Choroid plexus epithelial cell (primary cell): ENCODE data around the gene DDX39A.
A peak's percentile ranks its signal among the peaks of the same experiment; 100 is the strongest.
"Not testable (repeated sequence)": the region's sequence is repeated elsewhere in the genome, so short reads cannot be mapped to it uniquely, and the experiment has no call there.

Experiments used
- DNase-seq: peaks from one replicate; pipeline ENCODE4 v3.0.0-alpha.2; 2010; ENCODE audit warnings: low read depth
- H3K4me3 ChIP-seq: 2 replicates; pipeline ENCODE4 v1.5.1; 2011; ENCODE audit warnings: low read depth, mild to moderate bottlenecking, control low read depth, low read length, moderate library complexity
- TF ChIP-seq, protein P1 (sequence below): conservative IDR thresholded peaks from 2 replicates; pipeline ENCODE4 v1.5.1; 2011; ENCODE audit warnings: low read depth, mild to moderate bottlenecking, control low read depth, inconsistent platforms, low read length, moderate library complexity

DDX39A gene

DNA sequence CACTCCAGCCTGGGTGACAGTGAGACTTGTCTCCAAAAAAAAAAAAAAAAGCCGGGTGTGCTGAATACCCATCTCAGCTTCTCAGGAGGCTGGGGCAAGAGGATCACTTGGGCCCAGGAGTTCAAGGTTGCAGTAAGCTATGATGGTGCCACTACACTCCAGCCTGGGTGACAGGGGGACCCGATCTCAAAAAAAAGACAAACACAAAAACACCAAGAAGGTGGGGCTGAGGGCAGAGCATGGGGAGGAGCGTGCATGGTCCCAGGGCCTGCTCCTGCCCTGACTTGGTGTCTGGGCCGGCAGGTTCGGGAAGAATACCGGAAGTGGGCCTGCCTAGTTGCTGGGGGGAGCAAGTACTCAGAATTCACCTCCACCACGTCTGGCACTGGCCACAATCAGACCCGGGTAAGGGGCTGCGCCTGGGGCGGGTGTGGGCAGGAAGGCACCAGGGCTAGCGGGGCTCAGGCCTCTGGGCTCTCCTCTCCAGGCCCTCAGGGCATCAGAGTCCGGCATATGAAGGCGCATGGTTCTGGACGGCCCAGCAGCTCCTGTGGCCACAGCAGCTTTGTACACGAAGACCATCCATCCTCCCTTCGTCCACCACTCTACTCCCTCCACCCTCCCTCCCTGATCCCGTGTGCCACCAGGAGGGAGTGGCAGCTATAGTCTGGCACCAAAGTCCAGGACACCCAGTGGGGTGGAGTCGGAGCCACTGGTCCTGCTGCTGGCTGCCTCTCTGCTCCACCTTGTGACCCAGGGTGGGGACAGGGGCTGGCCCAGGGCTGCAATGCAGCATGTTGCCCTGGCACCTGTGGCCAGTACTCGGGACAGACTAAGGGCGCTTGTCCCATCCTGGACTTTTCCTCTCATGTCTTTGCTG, 11.3 kb downstream of the DDX39A start:
- no peak overlapping the region for H3K4me3 ChIP-seq
- DNase-seq = no peak
- TF ChIP-seq, protein P1, sequence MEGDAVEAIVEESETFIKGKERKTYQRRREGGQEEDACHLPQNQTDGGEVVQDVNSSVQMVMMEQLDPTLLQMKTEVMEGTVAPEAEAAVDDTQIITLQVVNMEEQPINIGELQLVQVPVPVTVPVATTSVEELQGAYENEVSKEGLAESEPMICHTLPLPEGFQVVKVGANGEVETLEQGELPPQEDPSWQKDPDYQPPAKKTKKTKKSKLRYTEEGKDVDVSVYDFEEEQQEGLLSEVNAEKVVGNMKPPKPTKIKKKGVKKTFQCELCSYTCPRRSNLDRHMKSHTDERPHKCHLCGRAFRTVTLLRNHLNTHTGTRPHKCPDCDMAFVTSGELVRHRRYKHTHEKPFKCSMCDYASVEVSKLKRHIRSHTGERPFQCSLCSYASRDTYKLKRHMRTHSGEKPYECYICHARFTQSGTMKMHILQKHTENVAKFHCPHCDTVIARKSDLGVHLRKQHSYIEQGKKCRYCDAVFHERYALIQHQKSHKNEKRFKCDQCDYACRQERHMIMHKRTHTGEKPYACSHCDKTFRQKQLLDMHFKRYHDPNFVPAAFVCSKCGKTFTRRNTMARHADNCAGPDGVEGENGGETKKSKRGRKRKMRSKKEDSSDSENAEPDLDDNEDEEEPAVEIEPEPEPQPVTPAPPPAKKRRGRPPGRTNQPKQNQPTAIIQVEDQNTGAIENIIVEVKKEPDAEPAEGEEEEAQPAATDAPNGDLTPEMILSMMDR = no peak

DNA sequence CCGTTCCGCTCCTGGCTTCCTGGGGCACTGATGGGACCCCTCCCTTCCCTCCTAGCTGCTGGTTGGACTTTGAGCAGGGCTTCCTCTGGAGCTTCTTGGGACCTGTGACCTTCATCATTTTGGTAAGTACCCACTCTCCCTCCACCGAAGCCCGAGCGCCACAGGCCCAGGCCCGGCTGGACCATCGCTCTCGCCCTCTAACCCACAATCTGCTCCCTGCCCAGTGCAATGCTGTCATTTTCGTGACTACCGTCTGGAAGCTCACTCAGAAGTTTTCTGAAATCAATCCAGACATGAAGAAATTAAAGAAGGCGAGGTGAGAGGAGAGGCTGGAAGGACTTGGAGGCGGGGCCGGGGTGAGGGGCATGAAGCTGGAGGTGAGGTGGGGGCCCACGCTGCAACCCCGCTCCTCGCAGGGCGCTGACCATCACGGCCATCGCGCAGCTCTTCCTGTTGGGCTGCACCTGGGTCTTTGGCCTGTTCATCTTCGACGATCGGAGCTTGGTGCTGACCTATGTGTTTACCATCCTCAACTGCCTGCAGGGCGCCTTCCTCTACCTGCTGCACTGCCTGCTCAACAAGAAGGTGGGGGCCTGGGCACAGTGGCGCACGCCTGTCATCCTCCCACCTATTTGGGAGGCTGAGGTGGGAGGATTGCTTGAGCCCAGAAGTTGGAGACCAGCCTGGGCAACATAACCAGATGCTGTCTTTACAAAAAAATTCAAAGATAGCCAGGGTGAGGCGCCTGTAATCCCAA, 12.3 kb downstream of the DDX39A start:
- H3K4me3 ChIP-seq = no peak overlapping the region
- TF ChIP-seq, protein P1 = no peak
- DNase-seq = no peak

DNA sequence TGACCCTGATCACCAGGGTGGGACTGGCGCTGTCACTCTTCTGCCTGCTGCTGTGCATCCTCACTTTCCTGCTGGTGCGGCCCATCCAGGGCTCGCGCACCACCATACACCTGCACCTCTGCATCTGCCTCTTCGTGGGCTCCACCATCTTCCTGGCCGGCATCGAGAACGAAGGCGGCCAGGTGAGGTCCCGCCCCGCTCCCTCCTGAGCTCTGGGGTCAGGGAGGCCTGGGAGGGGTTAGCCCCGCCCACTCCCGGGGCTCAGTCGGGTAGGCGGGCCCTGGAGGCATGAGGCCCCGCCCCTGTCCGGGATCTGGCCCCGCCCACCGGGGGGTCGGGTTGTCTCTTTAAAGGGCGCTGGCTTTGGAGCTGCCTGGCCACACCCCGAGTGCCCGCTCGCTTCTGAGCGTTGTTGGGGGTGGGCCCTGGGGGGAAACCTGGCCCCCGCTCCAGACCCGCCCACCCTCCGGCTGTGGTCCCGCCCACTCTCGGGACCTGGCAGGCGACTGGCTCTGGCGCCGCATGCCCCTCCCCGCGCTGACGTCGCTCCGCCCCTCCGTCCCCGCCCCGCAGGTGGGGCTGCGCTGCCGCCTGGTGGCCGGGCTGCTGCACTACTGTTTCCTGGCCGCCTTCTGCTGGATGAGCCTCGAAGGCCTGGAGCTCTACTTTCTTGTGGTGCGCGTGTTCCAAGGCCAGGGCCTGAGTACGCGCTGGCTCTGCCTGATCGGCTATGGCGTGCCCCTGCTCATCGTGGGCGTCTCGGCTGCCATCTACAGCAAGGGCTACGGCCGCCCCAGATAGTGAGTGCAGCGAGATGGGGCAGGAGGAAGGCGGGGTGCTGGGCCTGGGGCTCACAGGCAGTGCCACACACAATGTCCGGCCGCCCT, 13.1 kb downstream of the DDX39A start:
- peak overlapping the region; percentile 41 for H3K4me3 ChIP-seq
- peak; percentile 96 for DNase-seq
- TF ChIP-seq, protein P1 = peak; percentile 76

DNA sequence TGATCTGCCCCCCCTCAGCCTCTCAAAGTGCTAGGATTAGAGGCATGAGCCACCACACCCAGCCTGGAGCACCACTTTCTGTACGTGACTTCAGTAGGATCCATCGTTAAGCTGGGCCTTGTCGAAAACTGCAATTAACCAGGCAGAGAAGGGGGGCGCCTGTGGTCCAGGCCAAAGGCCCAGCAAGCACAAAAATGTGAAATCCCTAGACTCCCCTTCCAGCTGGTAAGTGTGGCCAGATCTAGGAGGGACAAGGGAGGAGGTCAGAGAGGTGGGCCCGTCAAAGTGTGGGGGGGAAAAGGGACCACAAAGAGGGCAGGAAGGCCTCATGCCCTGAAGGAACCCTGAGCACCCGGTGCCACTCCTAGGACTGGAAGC, 13.8 kb downstream of the DDX39A start:
- TF ChIP-seq, protein P1 = no peak
- DNase-seq = no peak
- no peak overlapping the region for H3K4me3 ChIP-seq

DNA sequence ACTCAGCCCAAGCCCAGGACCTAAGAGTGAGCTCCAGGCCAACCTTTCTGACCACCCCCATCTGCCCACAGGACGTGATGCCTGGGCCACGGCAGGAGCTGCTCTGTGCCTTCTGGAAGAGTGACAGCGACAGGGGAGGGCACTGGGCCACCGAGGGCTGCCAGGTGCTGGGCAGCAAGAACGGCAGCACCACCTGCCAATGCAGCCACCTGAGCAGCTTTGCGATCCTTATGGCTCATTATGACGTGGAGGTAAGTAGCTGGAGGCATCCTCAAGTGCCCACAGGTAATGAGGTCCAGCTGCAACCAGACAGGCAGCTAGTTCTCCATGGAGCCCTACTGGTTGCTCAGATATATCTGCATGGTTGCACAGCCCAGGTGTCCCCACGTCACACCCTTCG, 14.8 kb downstream of the DDX39A start:
- H3K4me3 ChIP-seq = no peak overlapping the region
- TF ChIP-seq, protein P1 = no peak
- DNase-seq = no peak

DNA sequence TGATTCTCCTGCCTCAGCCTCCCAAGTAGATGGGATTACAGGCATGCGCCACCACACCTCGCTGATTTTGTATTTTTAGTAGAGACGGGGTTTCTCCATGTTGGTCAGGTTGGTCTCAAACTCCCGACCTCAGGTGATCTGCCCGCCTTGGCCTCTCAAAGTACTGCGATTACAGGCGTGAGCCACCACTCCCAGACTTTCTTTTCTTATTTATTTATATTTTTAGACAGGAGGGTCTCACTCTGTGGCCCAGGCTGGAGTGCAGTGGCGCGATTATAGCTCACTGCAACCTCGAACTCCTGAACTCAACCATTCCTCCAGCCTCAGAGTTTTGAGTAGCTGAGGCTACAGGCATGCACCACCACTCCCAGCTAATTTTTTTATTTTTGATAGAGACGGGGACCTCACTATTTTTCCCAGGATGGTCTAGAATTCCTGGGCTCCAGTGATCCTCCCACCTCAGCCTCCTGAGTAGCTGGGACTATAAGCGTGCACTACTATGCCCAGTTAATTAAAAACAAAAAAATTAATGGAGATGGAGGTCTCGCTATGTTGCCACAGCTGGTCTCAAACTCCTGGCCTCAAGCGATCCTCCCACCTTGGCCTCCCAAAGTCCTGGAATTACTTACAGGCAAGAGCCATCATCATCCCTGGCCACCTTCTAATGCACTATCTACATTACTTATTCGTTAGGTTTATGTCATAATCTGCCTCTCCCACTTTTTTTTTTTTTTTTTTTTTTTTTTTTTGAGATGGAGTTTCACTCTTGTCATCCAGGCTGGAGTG, 15.8 kb downstream of the DDX39A start:
- DNase-seq, H3K4me3 ChIP-seq: not testable (repeated sequence)
